ENCODE data around the gene SNN.

Gene SNN

DNA sequence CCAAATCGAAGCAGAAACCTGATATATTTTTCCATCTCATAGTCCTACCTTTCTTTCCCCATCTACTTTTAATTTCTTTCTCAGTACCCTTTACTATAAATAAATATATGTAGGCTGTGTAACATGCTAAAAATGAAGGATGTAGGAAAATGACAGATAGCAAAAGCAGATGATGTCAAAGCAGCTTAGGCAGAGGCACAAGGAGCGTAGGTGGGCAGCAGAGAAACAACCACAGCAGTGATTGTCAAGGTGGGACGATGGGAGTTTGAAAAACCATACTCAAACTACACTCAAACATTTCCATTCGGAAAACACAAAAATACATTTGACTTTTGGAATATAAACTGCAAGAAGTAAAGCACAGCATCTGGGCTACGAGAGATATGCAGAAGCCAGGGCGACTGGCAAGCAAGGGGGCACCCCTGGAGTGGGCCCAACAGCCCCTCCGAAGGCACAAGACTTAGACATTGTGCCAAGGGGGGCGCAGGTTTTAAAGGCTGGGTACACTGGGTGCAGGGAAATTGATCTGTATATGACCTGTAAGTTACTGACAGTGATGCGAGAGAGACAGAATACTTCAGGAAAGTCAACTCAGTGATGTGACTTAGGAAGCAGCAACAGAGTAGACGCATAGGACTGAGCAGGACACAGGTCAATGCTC lies 31.1 kb downstream of the SNN start:
- DNase-seq (ENCODE audit: low spot score) = no peak

GRCh38 chr16:11700264-11701029 lies 32.2 kb downstream of the SNN start:
- DNase-seq (ENCODE audit: low spot score) = no peak

GRCh38 chr16:11705311-11706025 lies 37.2 kb downstream of the SNN start:
- DNase-seq (ENCODE audit: low spot score) = no peak

DNA sequence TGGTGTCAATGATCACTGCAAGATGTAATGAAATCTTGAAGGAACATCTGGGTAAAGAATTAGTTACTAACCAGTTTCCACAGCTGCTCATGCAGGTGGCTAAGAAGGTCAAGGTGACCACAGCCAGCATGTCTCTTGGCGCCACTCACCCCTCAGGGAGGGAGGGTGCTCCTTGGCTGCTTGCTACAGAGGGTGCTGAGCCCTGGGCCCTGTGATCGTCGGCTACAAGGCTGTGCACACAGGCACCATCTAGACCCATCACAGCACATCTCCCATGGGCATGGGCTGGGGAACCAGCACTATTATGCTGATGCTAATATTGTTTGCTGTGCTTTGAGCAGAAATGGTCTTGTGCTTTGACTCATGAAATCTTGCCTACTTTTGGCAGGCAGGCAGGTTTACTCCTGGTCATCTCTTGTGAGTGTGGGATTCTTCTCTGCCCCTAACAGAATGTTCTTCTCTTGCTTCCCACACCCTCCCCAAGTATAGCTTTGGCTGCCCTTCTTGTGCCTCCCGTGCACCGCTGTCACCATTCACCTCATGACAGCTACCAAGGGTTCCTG lies 38.0 kb downstream of the SNN start:
- DNase-seq (ENCODE audit: low spot score) = no peak

DNA sequence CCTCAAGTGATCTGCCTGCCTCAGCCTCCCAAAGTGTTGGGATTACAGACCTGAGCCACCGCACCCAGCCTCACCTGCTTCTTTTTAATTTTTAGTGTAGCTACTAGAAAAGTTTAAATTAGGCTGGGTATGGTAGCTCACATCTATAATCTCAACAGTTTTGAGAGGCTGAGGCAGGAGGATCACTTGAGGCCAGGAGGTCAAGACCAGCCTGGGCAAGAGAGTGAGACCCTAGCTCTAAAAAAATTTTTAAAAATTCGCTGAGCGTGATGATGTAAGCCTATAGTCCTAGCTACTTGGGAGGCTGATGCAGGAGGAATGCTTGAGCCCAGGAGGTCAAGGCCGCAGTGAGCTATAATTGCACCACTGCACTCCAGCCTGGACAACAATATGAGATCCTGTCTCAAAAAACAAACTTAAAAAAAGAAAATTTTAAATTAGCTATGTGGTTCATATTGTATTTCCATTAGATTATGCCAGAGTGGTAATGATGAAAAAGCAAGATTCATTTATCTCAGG lies 39.5 kb downstream of the SNN start:
- no peak for DNase-seq (ENCODE audit: low spot score)

DNA sequence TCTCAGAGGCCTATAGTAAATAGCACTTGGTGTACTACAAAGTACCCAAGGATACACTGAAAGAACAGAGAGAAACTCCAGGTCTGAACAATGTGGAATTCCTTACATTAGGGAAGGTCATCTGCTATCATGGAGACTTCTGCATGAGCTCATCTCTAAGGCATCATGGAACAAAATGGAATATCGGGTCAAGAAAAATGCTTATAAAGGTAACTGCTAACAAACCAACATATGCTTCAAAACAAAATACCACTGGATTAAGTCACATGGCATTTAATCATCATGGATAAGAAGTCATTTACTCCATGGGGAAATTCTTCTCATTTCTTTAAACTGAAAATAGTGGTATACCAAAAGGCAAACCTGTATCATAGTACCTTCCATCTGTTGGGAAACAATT lies 40.2 kb downstream of the SNN start:
- DNase-seq (ENCODE audit: low spot score) = no peak

- no peak for DNase-seq (ENCODE audit: low spot score)
These were observed 43.4 kb downstream of the SNN start for GRCh38 chr16:11711662-11712061.

DNA sequence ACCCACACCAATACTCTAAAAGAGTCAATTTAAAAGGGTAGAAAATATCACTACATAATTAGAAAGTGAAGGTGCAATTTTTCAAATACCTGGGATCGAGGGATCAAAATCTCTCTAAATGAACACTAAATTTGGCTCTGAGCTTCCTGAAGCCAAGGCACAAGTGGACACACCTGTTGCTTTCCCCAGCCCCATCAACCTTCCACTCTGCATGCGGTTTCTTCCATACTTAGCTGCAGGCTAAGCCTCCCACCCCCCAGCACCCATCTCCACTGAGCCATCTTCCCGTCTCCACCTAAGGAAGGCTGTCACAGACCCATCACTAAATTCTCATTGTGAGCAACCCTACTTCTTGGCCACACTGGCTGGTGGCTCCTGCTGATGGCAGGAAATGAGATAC lies 43.9 kb downstream of the SNN start:
- DNase-seq (ENCODE audit: low spot score) = no peak

GRCh38 chr16:11715246-11715947 lies 47.1 kb downstream of the SNN start:
- no peak for DNase-seq (ENCODE audit: low spot score)

GRCh38 chr16:11716336-11716735 lies 48.1 kb downstream of the SNN start:
- no peak for DNase-seq (ENCODE audit: low spot score)

- DNase-seq (ENCODE audit: low spot score) = no peak
These were observed 49.6 kb downstream of the SNN start for GRCh38 chr16:11717811-11718210.

GRCh38 chr16:11719171-11719570 lies 50.9 kb downstream of the SNN start:
- DNase-seq (ENCODE audit: low spot score) = no peak

GRCh38 chr16:11719762-11720161 lies 51.5 kb downstream of the SNN start:
- no peak for DNase-seq (ENCODE audit: low spot score)

GRCh38 chr16:11721781-11722467 lies 53.7 kb downstream of the SNN start:
- no peak for DNase-seq (ENCODE audit: low spot score)

GRCh38 chr16:11722468-11722808 lies 54.2 kb downstream of the SNN start:
- no peak for DNase-seq (ENCODE audit: low spot score)

DNA sequence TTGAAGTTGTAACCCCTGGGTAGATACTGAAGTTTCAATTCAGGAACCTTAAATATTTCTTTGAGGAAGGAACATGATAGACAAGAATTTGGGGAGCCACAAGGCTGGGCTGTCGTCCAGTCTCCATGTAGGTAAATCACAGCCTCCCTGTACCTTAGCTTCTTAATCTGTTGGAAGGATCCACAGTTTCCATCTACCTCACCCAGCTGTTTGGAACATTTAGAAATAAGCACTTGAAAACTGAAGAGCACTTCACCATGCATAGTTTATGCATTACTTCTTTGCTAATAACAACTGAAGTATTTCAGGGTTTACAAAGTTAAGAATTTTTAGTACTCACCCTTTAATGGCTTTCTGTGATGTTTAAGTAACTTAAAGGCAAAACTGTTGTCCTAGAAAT lies 57.2 kb downstream of the SNN start:
- no peak for DNase-seq (ENCODE audit: low spot score)

DNA sequence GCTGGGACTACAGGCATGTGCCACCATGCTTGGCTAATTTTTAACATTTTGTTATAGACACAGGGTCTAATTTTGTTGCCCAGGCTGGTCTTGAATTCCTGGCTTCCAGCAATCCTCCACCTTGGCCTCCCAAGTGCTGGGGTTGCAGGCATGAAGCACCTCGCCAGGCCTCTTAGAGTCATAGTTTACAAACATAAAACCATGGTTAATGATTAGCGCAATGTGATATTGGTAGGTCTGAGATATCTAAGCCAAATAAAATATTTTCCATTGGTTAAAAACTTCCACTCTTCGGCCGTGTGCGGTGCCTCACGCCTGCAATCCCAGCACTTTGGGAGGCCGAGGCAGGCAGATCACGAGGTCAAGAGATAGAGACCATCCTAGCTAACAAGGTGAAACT lies 57.8 kb downstream of the SNN start:
- DNase-seq (ENCODE audit: low spot score) = no peak

DNA sequence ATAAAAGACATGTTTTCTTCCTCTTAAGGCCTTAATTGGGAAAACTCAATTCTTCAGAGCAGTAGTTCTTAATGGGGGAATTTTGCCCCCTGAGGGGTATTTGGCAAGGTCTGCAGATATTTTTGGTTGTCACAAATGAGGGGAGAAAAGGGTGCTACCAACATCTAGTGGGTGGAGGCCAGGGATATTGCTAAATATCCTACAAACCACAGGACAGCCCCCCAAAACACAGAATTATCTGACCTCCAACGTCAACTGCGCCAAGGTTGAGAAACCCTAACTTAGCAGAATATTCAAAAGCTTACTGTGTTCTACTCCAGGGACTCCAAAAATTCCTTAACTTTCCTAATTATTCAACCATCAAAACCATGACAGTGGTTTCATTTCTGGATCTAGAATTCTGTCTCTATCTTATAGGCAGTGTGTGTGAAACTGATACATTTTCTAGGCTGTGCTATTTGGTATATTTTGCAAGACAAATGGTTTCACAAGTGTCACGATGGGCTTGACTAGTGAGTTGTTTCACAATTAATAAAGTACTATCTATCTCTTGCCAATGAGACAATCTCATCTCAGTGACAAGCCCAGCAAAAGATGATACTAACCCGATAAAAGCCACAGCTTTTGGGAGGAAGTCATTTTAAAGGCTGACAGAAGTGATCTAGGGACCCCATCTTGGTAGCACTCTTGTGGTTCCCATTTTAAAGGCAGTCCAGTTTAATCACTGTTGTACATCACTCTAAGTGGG lies 59.7 kb downstream of the SNN start:
- DNase-seq (ENCODE audit: low spot score) = no peak

All from SW480 (cell line).